CD14-positive monocyte (primary cell): ENCODE data around the gene OPN1MW2. TPM values are rescaled to one million over a fixed set of nuclear protein-coding genes. Genes with fewer than 3 reads are reported as not detected.
"Not testable (repeated sequence)": the region's sequence is repeated elsewhere in the genome, so short reads cannot be mapped to it uniquely, and the experiment has no call there.

Experiments used
- DNase-seq, 3 donors: peaks; one replicate each; pipeline ENCODE4 v3.0.0-alpha.2; 2011 to 2022
- H2AFZ ChIP-seq: 2 replicates; pipeline ENCODE4 v1.6.0; 2012; ENCODE audit warnings: mild to moderate bottlenecking, low read depth, low read length, inconsistent platforms; ENCODE audit not compliant: insufficient read depth, poor library complexity, severe bottlenecking
- H3K27ac ChIP-seq, 2 donors: 1 replicate in 1 of 2; 2 replicates in 1 of 2; pipeline ENCODE4 v1.5.1; 2012 to 2013; ENCODE audit warnings: low read length in 2 of 2, control low read depth in 1 of 2, inconsistent platforms in 1 of 2, low read depth in 1 of 2, mild to moderate bottlenecking in 1 of 2
- H3K27me3 ChIP-seq, 2 donors: one replicate each; pipeline versions ENCODE4 v1.6.0 to v1.6.1; 2011 to 2013; ENCODE audit warnings: low read length in 2 of 2; ENCODE audit not compliant: control insufficient read depth in 2 of 2, insufficient read depth in 2 of 2
- H3K36me3 ChIP-seq, 2 donors: replicated peaks in 1 of 2; 1 replicate in 1 of 2; 2 replicates in 1 of 2; pipeline versions ENCODE4 v1.5.1 to v1.6.1; 2012 to 2013; ENCODE audit warnings: low read length in 2 of 2, control low read depth in 1 of 2, inconsistent platforms in 1 of 2, mild to moderate bottlenecking in 1 of 2; ENCODE audit not compliant: insufficient read depth in 2 of 2, control insufficient read depth in 1 of 2
- H3K4me1 ChIP-seq, 2 donors: 1 replicate in 1 of 2; 2 replicates in 1 of 2; pipeline versions ENCODE4 v1.5.1 to v1.6.1; 2012 to 2013; ENCODE audit warnings: low read length in 2 of 2, control low read depth in 1 of 2, inconsistent platforms in 1 of 2, mild to moderate bottlenecking in 1 of 2, moderate library complexity in 1 of 2; ENCODE audit not compliant: insufficient read depth in 2 of 2, control insufficient read depth in 1 of 2
- H3K4me2 ChIP-seq: replicated peaks from 2 replicates; pipeline ENCODE3; 2012; ENCODE audit warnings: low read length, moderate library complexity, mild to moderate bottlenecking; ENCODE audit not compliant: poor library complexity, severe bottlenecking; ENCODE audit errors: extremely low read depth
- H3K4me3 ChIP-seq, 3 experiments: fragments of 200-600 bp in 1 of 3; sonication (generic) in 1 of 3; replicated peaks in 1 of 3; 1 replicate in 2 of 3; 2 replicates in 1 of 3; pipeline ENCODE4 v1.5.1; 2011 to 2013; ENCODE audit warnings: low read length in 3 of 3, mild to moderate bottlenecking in 3 of 3, control low read depth in 2 of 3, low read depth in 2 of 3, inconsistent platforms in 1 of 3, moderate library complexity in 1 of 3
- H3K79me2 ChIP-seq: 2 replicates; pipeline ENCODE4 v1.6.0; 2012; ENCODE audit warnings: mild to moderate bottlenecking, control low read depth, inconsistent platforms, low read length, moderate library complexity; ENCODE audit not compliant: insufficient read depth
- H3K9ac ChIP-seq: 2 replicates; pipeline ENCODE4 v1.6.0; 2017; ENCODE audit warnings: low read length, mild to moderate bottlenecking; ENCODE audit not compliant: insufficient read depth, poor library complexity, severe bottlenecking
- H3K9me3 ChIP-seq, 2 donors: replicated peaks in 1 of 2; 1 replicate in 1 of 2; 2 replicates in 1 of 2; pipeline versions ENCODE4 v1.5.1 to v1.6.1; 2012 to 2013; ENCODE audit warnings: low read length in 2 of 2, control low read depth in 1 of 2; ENCODE audit not compliant: control insufficient read depth in 1 of 2, insufficient read depth in 1 of 2
- H4K20me1 ChIP-seq: 2 replicates; pipeline ENCODE4 v1.6.0; 2012; ENCODE audit warnings: mild to moderate bottlenecking, low read length, control low read depth, moderate library complexity; ENCODE audit not compliant: insufficient read depth
- H3K27ac Mint-ChIP-seq, 7 donors: one replicate each; pipeline ENCODE4 v1.8.0; 2020; ENCODE audit warnings: mild to moderate bottlenecking in 7 of 7, mixed read lengths in 7 of 7, moderate library complexity in 6 of 7, inconsistent platforms in 2 of 7
- H3K27me3 Mint-ChIP-seq, 3 donors: one replicate each; pipeline ENCODE4 v1.8.0; 2021 to 2022; ENCODE audit warnings: low read depth in 3 of 3, mild to moderate bottlenecking in 3 of 3, mixed read lengths in 3 of 3, moderate library complexity in 3 of 3, inconsistent platforms in 1 of 3
- H3K36me3 Mint-ChIP-seq, 2 donors: one replicate each; pipeline ENCODE4 v1.8.0; 2020; ENCODE audit warnings: mixed read lengths in 2 of 2, inconsistent platforms in 1 of 2, mild to moderate bottlenecking in 1 of 2
- H3K4me1 Mint-ChIP-seq: one replicate; pipeline ENCODE4 v1.8.0; 2020; ENCODE audit warnings: mild to moderate bottlenecking, mixed read lengths
- H3K4me3 Mint-ChIP-seq, 2 donors: one replicate each; pipeline ENCODE4 v1.8.0; 2020; ENCODE audit warnings: mild to moderate bottlenecking in 2 of 2, mixed read lengths in 2 of 2, moderate library complexity in 1 of 2
- H3K9me3 Mint-ChIP-seq, 7 donors: one replicate each; pipeline ENCODE4 v1.8.0; 2020 to 2022; ENCODE audit warnings: mixed read lengths in 7 of 7, mild to moderate bottlenecking in 6 of 7, moderate library complexity in 6 of 7, inconsistent platforms in 2 of 7
- WGBS: methylation state at CpG from one replicate; pipeline ENCODE4 v1.1.5; 2013; ENCODE audit warnings: missing lambda C conversion rate; ENCODE audit not compliant: insufficient coverage; 5-methylcytosine and 5-hydroxymethylcytosine counted together
- intact Hi-C, 2 donors: fragments of 100-400 bp; cut with micrococcal nuclease; formaldehyde crosslinking; loops; one replicate each; pipeline versions ENCODE4 v1.15.0 to v1.15.1; 2023
- polyA plus RNA-seq, 3 donors: library from polyadenylated mRNA; depleted of rRNA in 1 of 3; unstranded in 2 of 3; stranded (reverse) in 1 of 3; fragments of 300-500 nt in 2 of 3; fragments of >200 nt in 1 of 3; fragmentation: Illumina TruSeq in 2 of 3; gene quantifications; 1 replicate in 2 of 3; 2 replicates in 1 of 3; pipeline ENCODE4 v1.2.3, GENCODE V29; 2012 to 2021

Gene OPN1MW2
- polyA plus RNA-seq, 3 donors = not detected

DNA sequence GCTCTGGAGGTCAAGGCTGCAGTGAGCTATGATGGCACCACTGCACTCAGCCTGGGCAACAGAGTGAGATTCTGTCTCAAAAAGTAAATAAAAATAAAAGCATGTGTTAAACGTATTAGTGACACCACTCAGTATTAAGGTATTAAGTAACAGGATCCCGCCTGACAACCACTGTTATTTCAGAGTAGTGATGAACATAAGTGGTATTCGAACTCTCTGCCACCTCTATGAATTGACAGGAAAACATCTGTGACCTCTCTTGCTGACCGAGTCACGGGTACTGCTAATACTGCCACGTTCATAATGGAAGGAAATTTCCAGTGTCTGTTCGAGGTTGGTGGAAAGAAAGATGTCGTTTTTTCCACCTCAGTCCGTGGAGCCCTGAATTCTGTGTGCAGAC lies 7.2 kb downstream of the OPN1MW2 start:
- H3K36me3 ChIP-seq, H3K4me3 Mint-ChIP-seq, DNase-seq, H3K4me1 ChIP-seq, H4K20me1 ChIP-seq, H3K9me3 ChIP-seq, H3K9me3 Mint-ChIP-seq, H3K27ac Mint-ChIP-seq, intact Hi-C loops, H3K4me1 Mint-ChIP-seq, H3K9ac ChIP-seq, H3K27ac ChIP-seq, H3K27me3 Mint-ChIP-seq, H3K4me2 ChIP-seq, H3K79me2 ChIP-seq, H3K27me3 ChIP-seq, H3K36me3 Mint-ChIP-seq, H2AFZ ChIP-seq, H3K4me3 ChIP-seq: not testable (repeated sequence)
- WGBS = no CpG with 5 or more reads among the region's 9 CpGs

DNA sequence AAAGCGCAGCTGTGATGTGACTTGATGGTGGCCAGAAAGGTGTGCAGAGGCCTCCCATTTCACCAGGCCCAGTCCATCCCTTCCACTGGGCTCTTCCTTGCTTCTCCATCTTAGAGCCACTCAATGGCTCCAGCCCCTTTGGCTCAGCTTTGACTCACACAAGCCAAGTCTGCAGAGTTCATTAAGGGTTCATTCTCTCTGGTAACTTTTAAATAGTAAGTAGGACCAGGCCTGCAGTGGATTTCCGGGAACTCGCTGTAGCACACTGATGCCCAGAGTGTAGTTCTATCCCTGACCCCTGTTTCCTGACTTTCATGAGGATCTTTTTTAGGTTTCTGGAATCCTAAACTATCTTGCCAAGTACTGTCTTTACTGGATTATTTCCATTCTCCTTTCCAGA lies 11.9 kb downstream of the OPN1MW2 start:
- H3K27ac ChIP-seq, H3K27me3 Mint-ChIP-seq, H3K4me1 Mint-ChIP-seq, H3K4me2 ChIP-seq, H3K27ac Mint-ChIP-seq, H3K79me2 ChIP-seq, DNase-seq, H3K36me3 ChIP-seq, H3K27me3 ChIP-seq, H3K9ac ChIP-seq, H2AFZ ChIP-seq, H3K4me1 ChIP-seq, H3K4me3 Mint-ChIP-seq, H4K20me1 ChIP-seq, intact Hi-C loops, H3K9me3 ChIP-seq, H3K36me3 Mint-ChIP-seq, H3K4me3 ChIP-seq, H3K9me3 Mint-ChIP-seq: not testable (repeated sequence)
- no CpG with 5 or more reads among the region's 3 CpGs for WGBS

DNA sequence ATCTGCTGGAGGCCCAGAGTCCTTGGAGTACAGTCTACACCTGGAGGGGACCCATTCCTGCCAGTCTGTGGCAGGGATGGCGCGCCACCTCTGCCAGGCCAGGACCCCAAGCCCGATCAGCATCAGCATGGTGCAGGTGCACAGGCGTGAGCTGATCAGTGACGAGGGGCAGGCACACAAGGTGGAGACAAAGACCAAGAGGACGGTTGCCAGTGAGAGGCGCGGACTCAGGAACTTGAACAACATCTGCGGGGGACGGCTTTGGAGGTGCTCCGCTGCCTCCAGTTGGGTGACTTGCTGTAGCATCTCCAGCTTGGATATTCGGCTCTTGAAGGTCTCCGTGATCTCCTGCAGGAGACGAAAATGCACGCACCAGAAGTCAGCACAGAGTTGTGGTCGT lies 14.1 kb downstream of the OPN1MW2 start:
- H3K4me3 ChIP-seq, H3K9me3 ChIP-seq, H3K9me3 Mint-ChIP-seq, H3K27me3 Mint-ChIP-seq, H3K4me3 Mint-ChIP-seq, H3K36me3 ChIP-seq, intact Hi-C loops, H3K4me2 ChIP-seq, DNase-seq, H3K27me3 ChIP-seq, H4K20me1 ChIP-seq, H3K27ac ChIP-seq, H3K27ac Mint-ChIP-seq, H3K9ac ChIP-seq, H2AFZ ChIP-seq, H3K4me1 ChIP-seq, H3K36me3 Mint-ChIP-seq, H3K79me2 ChIP-seq, H3K4me1 Mint-ChIP-seq: not testable (repeated sequence)
- WGBS = no CpG with 5 or more reads among the region's 16 CpGs

DNA sequence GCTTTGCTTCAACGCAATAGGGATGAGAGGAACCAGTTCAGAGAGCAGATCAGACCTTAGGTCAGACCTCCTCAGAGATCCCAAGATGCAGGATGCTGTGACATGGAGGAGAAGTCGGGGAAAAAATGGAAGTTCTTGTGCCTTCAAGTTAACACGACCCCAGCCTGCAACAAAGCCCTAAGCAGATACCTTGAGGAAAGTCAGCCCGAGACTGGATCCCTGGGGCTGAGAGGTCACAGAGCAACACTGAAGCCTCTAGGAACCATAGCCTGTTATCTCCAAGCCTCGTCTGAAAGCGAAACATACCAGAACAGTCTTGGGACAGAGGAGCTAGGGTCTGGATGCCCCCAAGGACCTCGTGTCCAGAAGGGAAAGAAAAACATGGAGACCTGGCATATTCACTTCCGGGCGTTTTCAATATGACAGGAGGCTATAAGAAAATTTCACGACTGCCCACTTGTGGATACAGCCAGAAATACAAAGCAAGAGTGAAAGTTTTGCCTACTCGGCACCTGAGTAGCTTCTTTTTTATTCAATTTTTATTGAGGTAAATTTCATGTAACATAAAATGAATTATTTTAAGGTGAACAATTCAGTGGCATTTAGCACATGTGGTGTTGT lies 19.5 kb downstream of the OPN1MW2 start:
- H3K4me3 Mint-ChIP-seq, H3K4me3 ChIP-seq, H4K20me1 ChIP-seq, intact Hi-C loops, H3K27ac Mint-ChIP-seq, H3K36me3 ChIP-seq, H3K4me1 ChIP-seq, H3K4me1 Mint-ChIP-seq, H3K9ac ChIP-seq, H3K4me2 ChIP-seq, H3K9me3 ChIP-seq, H2AFZ ChIP-seq, H3K36me3 Mint-ChIP-seq, H3K27me3 ChIP-seq, H3K27ac ChIP-seq, H3K27me3 Mint-ChIP-seq, H3K79me2 ChIP-seq: not testable (repeated sequence)
- no CpG with 5 or more reads among the region's 11 CpGs for WGBS
- peaks cover 0 to 12% (median 3%) of the 10 kb centered on the region in 7 donors for H3K9me3 Mint-ChIP-seq
- DNase-seq = peak in 1 of 3 donors; percentile 0
